Measurements from ENCODE around the gene MALRD1.

Gene MALRD1

DNA sequence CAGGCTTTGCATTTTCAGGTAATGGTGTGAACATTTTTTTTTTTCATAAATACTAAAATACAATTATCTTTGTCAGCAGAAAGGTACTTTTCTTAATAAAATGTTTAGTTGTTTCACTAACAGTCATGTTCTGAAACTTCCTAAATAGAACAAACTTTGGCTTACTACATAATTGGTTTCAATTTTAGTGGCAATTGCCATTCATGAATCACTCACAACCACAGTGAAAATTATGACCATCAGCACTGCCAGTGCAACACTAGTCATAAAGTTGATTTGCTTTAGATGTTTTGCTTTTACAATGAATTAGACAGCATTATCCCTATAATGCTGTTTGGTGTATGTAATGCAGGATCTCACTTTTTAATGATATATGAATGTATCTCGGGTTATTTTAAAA is 470.0 kb downstream of the MALRD1 start:
- H3K4me1 ChIP-seq (ENCODE audit: low read depth, poor library complexity, severe bottlenecking), result peaks cover 35% of the 10 kb centered on the region
- no peaks in the 10 kb centered on the region for H3K27me3 ChIP-seq (ENCODE audit: insufficient read depth, low read depth)
- no peak for TF ChIP-seq CTCF (conservative IDR thresholded peaks at IDR 0.05; ENCODE audit: low read depth, low read length)
- no peaks in the 10 kb centered on the region for H3K36me3 ChIP-seq (ENCODE audit: insufficient read depth)
- H3K27ac ChIP-seq, result no peak overlapping the region
- H3K4me2 ChIP-seq, result peak overlapping the region; percentile 48
- H4K20me1 ChIP-seq (ENCODE audit: insufficient read depth), result no peaks in the 10 kb centered on the region
- no peak overlapping the region for H2AFZ ChIP-seq (ENCODE audit: low read depth)
- no peak overlapping the region for H3K9ac ChIP-seq
- H3K79me2 ChIP-seq (ENCODE audit: insufficient read depth, low read depth), result no peaks in the 10 kb centered on the region
- H3K4me3 ChIP-seq (IDR thresholded peaks at IDR 0.05; ENCODE audit: insufficient read depth, low read depth, low read length), result no peak overlapping the region

DNA sequence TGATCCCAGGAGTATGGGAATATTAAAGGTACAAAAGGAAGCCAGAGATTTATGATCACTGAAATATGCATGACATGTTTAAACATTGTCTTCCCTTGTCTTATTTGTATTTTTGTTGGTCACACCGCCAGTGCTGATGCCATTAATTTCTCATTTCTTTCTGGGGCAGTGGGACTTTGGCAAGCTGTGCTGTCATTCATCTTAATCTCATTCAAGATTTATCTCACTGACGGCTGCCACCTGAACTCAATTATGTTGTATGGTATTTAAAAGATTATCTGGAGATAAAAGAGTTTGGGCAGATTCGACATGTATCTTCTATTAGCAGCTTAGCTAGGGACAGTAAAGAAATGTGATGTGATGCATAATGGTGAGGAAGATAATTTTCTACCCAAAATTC is 482.7 kb downstream of the MALRD1 start:
- H3K9ac ChIP-seq, result no peak overlapping the region
- H3K79me2 ChIP-seq (ENCODE audit: insufficient read depth, low read depth), result no peaks in the 10 kb centered on the region
- H3K4me1 ChIP-seq (ENCODE audit: low read depth, poor library complexity, severe bottlenecking), result peaks cover 46% of the 10 kb centered on the region
- H3K27me3 ChIP-seq (ENCODE audit: insufficient read depth, low read depth), result no peaks in the 10 kb centered on the region
- no peaks in the 10 kb centered on the region for H4K20me1 ChIP-seq (ENCODE audit: insufficient read depth)
- H2AFZ ChIP-seq (ENCODE audit: low read depth), result no peak overlapping the region
- H3K4me2 ChIP-seq, result peak overlapping the region; percentile 85; the same call in 1 of the 2 replicates
- no peak for TF ChIP-seq CTCF (conservative IDR thresholded peaks at IDR 0.05; ENCODE audit: low read depth, low read length)
- no peak overlapping the region for H3K4me3 ChIP-seq (IDR thresholded peaks at IDR 0.05; ENCODE audit: insufficient read depth, low read depth, low read length)
- H3K36me3 ChIP-seq (ENCODE audit: insufficient read depth), result no peaks in the 10 kb centered on the region
- no peak overlapping the region for H3K27ac ChIP-seq

GRCh38 chr10:19532411-19532810 is 483.8 kb downstream of the MALRD1 start:
- H2AFZ ChIP-seq (ENCODE audit: low read depth), result 0 out of 2 replicates have a peak overlapping the region, but pooled peaks have one; percentile 8
- no peaks in the 10 kb centered on the region for H3K36me3 ChIP-seq (ENCODE audit: insufficient read depth)
- H3K9ac ChIP-seq, result peak overlapping the region; percentile 22; the same call in 1 of the 2 replicates
- H3K4me3 ChIP-seq (IDR thresholded peaks at IDR 0.05; ENCODE audit: insufficient read depth, low read depth, low read length), result no peak overlapping the region
- H3K4me2 ChIP-seq, result peak overlapping the region; percentile 85
- H3K27ac ChIP-seq, result peak overlapping the region; percentile 76
- H3K4me1 ChIP-seq (ENCODE audit: low read depth, poor library complexity, severe bottlenecking), result peaks cover 54% of the 10 kb centered on the region
- H4K20me1 ChIP-seq (ENCODE audit: insufficient read depth), result no peaks in the 10 kb centered on the region
- H3K79me2 ChIP-seq (ENCODE audit: insufficient read depth, low read depth), result no peaks in the 10 kb centered on the region
- no peak for TF ChIP-seq CTCF (conservative IDR thresholded peaks at IDR 0.05; ENCODE audit: low read depth, low read length)
- no peaks in the 10 kb centered on the region for H3K27me3 ChIP-seq (ENCODE audit: insufficient read depth, low read depth)

GRCh38 chr10:19541299-19541698 is 492.7 kb downstream of the MALRD1 start:
- no peak for TF ChIP-seq CTCF (conservative IDR thresholded peaks at IDR 0.05; ENCODE audit: low read depth, low read length)
- Histone ChIP-seq H3K79me2 (ENCODE audit: insufficient read depth, low read depth) (no peaks in the 10 kb centered on the region), H3K4me3 (IDR thresholded peaks at IDR 0.05; ENCODE audit: insufficient read depth, low read depth, low read length) (no peak overlapping the region), H3K27me3 (ENCODE audit: insufficient read depth, low read depth) (no peaks in the 10 kb centered on the region), H2AFZ (ENCODE audit: low read depth) (no peak overlapping the region), H4K20me1 (ENCODE audit: insufficient read depth) (no peaks in the 10 kb centered on the region), H3K36me3 (ENCODE audit: insufficient read depth) (no peaks in the 10 kb centered on the region), H3K4me1 (ENCODE audit: low read depth, poor library complexity, severe bottlenecking) (peaks cover 17% of the 10 kb centered on the region), H3K27ac (no peak overlapping the region), H3K9ac (no peak overlapping the region), H3K4me2 (no peak overlapping the region)

All from KMS-11 (cell line).